ENCODE data around the gene RBM17. TPM values are rescaled to one million over a fixed set of nuclear protein-coding genes. Genes with fewer than 3 reads are reported as not detected.
A peak's percentile ranks its signal among the peaks of the same experiment; 100 is the strongest.

Gene RBM17
- total and polyA plus RNA-seq, 2 of the 13 experiments (the other 11 are each of a cell fraction or from before 2014, with no cell fraction given) = 30.7 to 77.5 TPM

DNA sequence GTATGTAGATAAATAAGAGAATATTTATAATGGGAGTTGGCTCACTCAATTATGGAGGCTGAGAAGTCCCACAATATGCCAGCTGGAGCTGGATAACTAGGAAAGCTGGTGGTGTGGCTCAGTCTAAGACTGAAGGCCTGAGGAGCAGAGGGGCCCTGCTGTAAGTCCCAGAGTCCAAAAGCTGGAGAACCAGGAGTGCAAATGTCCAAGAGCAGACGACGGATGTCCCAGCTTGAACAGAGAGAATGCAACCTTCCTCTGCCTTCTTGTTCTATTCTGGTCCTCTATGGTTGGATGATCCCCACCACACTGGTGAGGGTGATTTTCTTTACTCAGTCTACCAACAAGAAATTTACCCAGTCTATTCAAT is 39.8 kb upstream of the RBM17 start (continued):
- TF ChIP-seq GFI1 (CRISPR knock-in tag; IDR thresholded peaks at IDR 0.05; ENCODE audit: borderline replicate concordance) = no peak
- TF ChIP-seq ZNF639 (CRISPR knock-in tag; conservative IDR thresholded peaks at IDR 0.05) = no peak
- no peak for TF ChIP-seq NR3C1 (CRISPR knock-in tag; IDR thresholded peaks at IDR 0.05)
- TF ChIP-seq RFX3 (CRISPR knock-in tag; IDR thresholded peaks at IDR 0.05) = no peak
- no peak for TF ChIP-seq ZSCAN21 (CRISPR knock-in tag; IDR thresholded peaks at IDR 0.05; ENCODE audit: borderline replicate concordance)
- no peak for TF ChIP-seq FOXA3 (CRISPR knock-in tag; IDR thresholded peaks at IDR 0.05)

DNA sequence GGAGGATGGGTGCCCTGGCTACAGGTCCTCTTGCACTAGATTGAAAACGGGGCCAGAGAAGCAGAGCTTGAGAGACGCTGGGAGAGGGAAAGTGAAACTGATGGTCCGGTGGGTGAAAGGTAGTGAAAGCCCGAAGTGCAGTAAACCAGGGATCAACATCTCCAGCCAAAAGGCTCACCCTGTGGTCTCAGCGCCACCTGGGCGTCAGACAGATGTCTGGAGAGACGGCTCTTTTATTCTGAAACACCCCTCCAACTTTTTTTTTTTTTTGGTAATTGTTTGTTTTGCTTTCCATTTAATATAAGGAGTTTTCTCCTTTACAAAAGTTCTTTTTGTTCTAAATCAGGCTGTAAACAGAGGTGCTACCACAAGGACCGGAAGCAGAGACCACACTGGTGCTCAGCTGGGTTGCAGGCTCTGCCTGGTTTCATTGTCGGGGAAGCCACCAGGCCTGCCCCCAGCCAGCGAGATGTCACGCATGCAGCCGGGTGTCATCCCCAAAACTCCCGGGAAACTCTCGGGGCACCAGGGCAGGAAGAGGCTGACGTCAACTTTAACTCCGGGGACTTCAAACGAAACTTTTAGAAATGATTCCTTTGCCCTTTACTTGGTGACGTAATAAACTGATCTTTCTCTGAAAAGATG is 37.9 kb upstream of the RBM17 start:
- ChIA-PET CTCF (ENCODE audit: low intra/inter-chr PET ratio, low total read pairs) (interaction anchor here (1.1 kb wide), 1 partner anchor 37 kb away, joined by 3 read pairs; no protein-coding TSS in a partner anchor), POLR2A (interaction anchor here (1.2 kb wide), 1 partner anchor 39 kb away, joined by 3 read pairs; no protein-coding TSS in a partner anchor)
- FAIRE-seq = peak; percentile 26
- peak; percentile 79 for ATAC-seq
- WGBS (ENCODE audit: low lambda C conversion rate) = 2% methylated on average over 18 of the region's 18 CpGs
- intact Hi-C loops (cut with micrococcal nuclease; ENCODE audit: unreplicated experiment) (loop anchor here (5.0 kb wide), 1 partner anchor 39 kb away; no protein-coding TSS in a partner anchor), in situ Hi-C loops (cut with HindIII; ENCODE audit: extremely low pct_ligation_motif_present, low pct_unique_long_range_greater_than_20kb) (no loop called here)
- H3K36me3 ChIP-seq (replicated peaks in 1 of 2; ENCODE audit: control insufficient read depth in 1 of 2, insufficient read depth in 2 of 2, low read length in 2 of 2) = no peaks in the 10 kb centered on the region
- no TSS peak for BruUV-seq (replicated peaks)
- H3K27me3 ChIP-seq (ENCODE audit: control insufficient read depth in 1 of 2, insufficient read depth in 2 of 2, low read length in 2 of 2) = peaks cover 1 to 4% of the 10 kb centered on the region in 2 experiments; a peak in 2 of 5 replicates
- no peak overlapping the region for H3K27ac ChIP-seq (ENCODE audit: extremely low read length, insufficient read depth, low read length)
- peak overlapping the region; percentile 54 to 68 (median 67) for H3K4me3 ChIP-seq (replicated peaks in 1 of 3; ENCODE audit: insufficient read depth in 1 of 3, low read depth in 2 of 3, low read length in 3 of 3)
- peak; percentile 41 for DNase-seq (ENCODE audit: low spot score)
- peak overlapping the region; percentile 82 for H3K4me2 ChIP-seq (ENCODE audit: low read depth, low read length)
- H3K9ac ChIP-seq (ENCODE audit: insufficient read depth, low read depth, low read length) = peak overlapping the region; percentile 39
- H4K20me1 ChIP-seq (ENCODE audit: insufficient read depth, low read length) = no peaks in the 10 kb centered on the region
- no peaks in the 10 kb centered on the region for H3K9me3 ChIP-seq (ENCODE audit: low read length)
- peak overlapping the region; percentile 71 for H2AFZ ChIP-seq (ENCODE audit: low read length)
- H3K79me2 ChIP-seq (ENCODE audit: insufficient read depth, low read length) = no peaks in the 10 kb centered on the region
- H3K4me1 ChIP-seq (ENCODE audit: insufficient read depth, low read length) = peaks cover 30% of the 10 kb centered on the region
- TF ChIP-seq RBFOX2 (IDR thresholded peaks at IDR 0.05; ENCODE audit: low read depth, low read length) = no peak
- TF ChIP-seq ZSCAN30 (CRISPR knock-in tag; IDR thresholded peaks at IDR 0.05) = no peak
- TF ChIP-seq ZFYVE20 (CRISPR knock-in tag; IDR thresholded peaks at IDR 0.05; ENCODE audit: borderline replicate concordance, low read depth) = no peak
- TF ChIP-seq ZNF841 (CRISPR knock-in tag; IDR thresholded peaks at IDR 0.05; ENCODE audit: borderline replicate concordance) = no peak
- no peak for TF ChIP-seq EP300 (IDR thresholded peaks at IDR 0.05; ENCODE audit: low read depth in 2 of 2, low read length in 2 of 2)
- no peak for TF ChIP-seq EP300 (CRISPR knock-in tag; IDR thresholded peaks at IDR 0.05; ENCODE audit: borderline replicate concordance)
- TF ChIP-seq MAFF (IDR thresholded peaks at IDR 0.05; ENCODE audit: low read depth, low read length) = no peak
- TF ChIP-seq ZNF781 (CRISPR knock-in tag; IDR thresholded peaks at IDR 0.05; ENCODE audit: borderline replicate concordance, not compliant biosample characterization) = no peak
- TF ChIP-seq, protein P1, sequence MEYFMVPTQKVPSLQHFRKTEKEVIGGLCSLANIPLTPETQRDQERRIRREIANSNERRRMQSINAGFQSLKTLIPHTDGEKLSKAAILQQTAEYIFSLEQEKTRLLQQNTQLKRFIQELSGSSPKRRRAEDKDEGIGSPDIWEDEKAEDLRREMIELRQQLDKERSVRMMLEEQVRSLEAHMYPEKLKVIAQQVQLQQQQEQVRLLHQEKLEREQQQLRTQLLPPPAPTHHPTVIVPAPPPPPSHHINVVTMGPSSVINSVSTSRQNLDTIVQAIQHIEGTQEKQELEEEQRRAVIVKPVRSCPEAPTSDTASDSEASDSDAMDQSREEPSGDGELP (IDR thresholded peaks at IDR 0.05; ENCODE audit: borderline replicate concordance, low read depth) = peak; percentile 56; the same call in 1 of the 2 replicates
- TF ChIP-seq RXRB (CRISPR knock-in tag; IDR thresholded peaks at IDR 0.05; ENCODE audit: borderline replicate concordance) = peak; percentile 62; the same call in 1 of the 2 replicates
- TF ChIP-seq ZNF713 (CRISPR knock-in tag; IDR thresholded peaks at IDR 0.05) = no peak
- TF ChIP-seq ATM (IDR thresholded peaks at IDR 0.05; ENCODE audit: borderline replicate concordance) = no peak
- no peak for TF ChIP-seq HNRNPK (IDR thresholded peaks at IDR 0.05; ENCODE audit: low read depth, low read length, poor library complexity, severe bottlenecking)
- no peak for TF ChIP-seq ZNF180 (CRISPR knock-in tag; IDR thresholded peaks at IDR 0.05; ENCODE audit: borderline replicate concordance, low read depth)

Data from HepG2 (cell line).